Left ventricle myocardium inferior (tissue), 1 donor: ENCODE measurements around the gene SLIT3. TPM values are rescaled to one million over a fixed set of nuclear protein-coding genes. Genes with fewer than 3 reads are reported as not detected.

Experiments
- DNase-seq: peaks from one replicate; pipeline ENCODE4 v3.0.0-alpha.2; 2020
- H3K27ac ChIP-seq: fragments of 200-600 bp; replicated peaks from 2 replicates; pipeline ENCODE4 v1.8.0; 2021
- H3K27me3 ChIP-seq: fragments of 200-600 bp; 2 replicates; pipeline ENCODE4 v1.8.0; 2021; ENCODE audit warnings: low read depth
- H3K36me3 ChIP-seq: fragments of 200-600 bp; 2 replicates; pipeline ENCODE4 v1.8.0; 2021
- H3K4me1 ChIP-seq: fragments of 200-600 bp; 2 replicates; pipeline ENCODE4 v1.8.0; 2021
- H3K4me3 ChIP-seq: fragments of 200-600 bp; 2 replicates; pipeline ENCODE4 v1.8.0; 2021; ENCODE audit warnings: mild to moderate bottlenecking, moderate library complexity
- H3K9me3 ChIP-seq: fragments of 200-600 bp; replicated peaks from 2 replicates; pipeline ENCODE4 v1.8.0; 2021
- intact Hi-C: fragments of 100-400 bp; cut with micrococcal nuclease; formaldehyde crosslinking; loops from one replicate; pipeline ENCODE4 v1.11.0; 2022
- total RNA-seq: library from RNA; stranded (reverse); fragmentation: NEBNext Ultra II Directional; extraction: Animal tissue kit (Norgen Biotek cat#: 25700); gene quantifications from one replicate; pipeline ENCODE4 v1.2.1, GENCODE V29; 2021
- TF ChIP-seq, protein P1 (sequence below): fragments of 200-600 bp; IDR thresholded peaks from 2 replicates; pipeline ENCODE4 v1.8.0; 2021; ENCODE audit warnings: antibody characterized with exemption, mild to moderate bottlenecking, borderline replicate concordance
- donor health status: DM: no; HTN: yes; CAD: no; lungs with severe emphysema.

Gene SLIT3
- total RNA-seq, 1 donor from 2014 or later = 22.7 TPM

DNA sequence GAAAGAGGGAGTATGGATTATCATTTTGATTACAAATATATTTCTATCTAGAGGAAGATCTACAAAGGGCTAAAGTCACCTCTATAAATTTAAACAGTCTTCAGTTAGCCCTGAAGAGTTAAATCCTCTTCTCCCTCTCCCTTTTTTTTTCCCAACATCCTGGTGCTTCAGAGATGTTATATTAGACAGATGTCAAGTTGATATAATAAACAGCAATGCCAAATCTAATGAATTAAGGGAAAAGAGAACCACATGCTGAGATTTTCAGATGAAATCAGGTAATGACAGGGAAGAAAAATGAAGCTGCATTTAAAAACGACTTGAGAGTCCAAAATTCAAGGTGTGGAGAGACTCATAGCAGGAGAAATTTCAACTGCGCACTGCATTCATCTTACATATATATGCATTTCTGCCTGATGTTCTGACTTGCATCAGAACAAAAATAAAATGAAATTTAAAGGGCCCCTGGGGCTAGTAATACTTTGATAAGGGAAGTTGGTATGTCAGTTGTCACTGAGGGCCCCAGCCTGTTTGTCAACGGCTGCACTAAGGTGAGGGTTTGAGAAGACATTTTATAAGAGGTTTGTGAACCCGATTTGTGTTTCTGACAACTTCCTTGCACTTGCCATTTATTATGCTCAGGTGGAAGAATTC lies 382.9 kb downstream of the SLIT3 start:
- TF ChIP-seq, protein P1, sequence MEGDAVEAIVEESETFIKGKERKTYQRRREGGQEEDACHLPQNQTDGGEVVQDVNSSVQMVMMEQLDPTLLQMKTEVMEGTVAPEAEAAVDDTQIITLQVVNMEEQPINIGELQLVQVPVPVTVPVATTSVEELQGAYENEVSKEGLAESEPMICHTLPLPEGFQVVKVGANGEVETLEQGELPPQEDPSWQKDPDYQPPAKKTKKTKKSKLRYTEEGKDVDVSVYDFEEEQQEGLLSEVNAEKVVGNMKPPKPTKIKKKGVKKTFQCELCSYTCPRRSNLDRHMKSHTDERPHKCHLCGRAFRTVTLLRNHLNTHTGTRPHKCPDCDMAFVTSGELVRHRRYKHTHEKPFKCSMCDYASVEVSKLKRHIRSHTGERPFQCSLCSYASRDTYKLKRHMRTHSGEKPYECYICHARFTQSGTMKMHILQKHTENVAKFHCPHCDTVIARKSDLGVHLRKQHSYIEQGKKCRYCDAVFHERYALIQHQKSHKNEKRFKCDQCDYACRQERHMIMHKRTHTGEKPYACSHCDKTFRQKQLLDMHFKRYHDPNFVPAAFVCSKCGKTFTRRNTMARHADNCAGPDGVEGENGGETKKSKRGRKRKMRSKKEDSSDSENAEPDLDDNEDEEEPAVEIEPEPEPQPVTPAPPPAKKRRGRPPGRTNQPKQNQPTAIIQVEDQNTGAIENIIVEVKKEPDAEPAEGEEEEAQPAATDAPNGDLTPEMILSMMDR = no peak

DNA sequence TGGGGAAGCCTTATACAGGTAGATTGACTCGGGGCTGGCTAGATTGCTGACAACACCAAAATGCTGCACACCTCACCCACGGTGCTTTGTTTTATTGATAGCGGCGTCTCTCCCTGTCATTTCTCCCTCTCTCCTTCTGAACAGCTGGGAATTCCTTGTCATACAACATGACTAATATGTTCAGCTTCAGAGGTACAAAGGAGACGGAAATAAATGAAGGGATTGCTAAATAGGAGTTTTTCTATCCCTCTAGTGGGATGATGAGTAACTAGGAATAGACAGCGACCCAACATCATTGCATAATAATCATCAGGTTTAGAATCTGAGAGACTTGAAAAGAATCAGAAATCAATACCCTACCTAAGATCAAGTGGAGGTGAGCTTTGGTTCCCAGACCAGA lies 384.1 kb downstream of the SLIT3 start:
- H3K9me3 ChIP-seq = no peaks in the 10 kb centered on the region
- TF ChIP-seq, protein P1 = no peak
- H3K4me1 ChIP-seq = no peaks in the 10 kb centered on the region
- no peaks in the 10 kb centered on the region for H3K36me3 ChIP-seq
- H3K27me3 ChIP-seq = peaks cover 30% of the 10 kb centered on the region
- DNase-seq = no peak
- no peak overlapping the region for H3K4me3 ChIP-seq
- no peak overlapping the region for H3K27ac ChIP-seq
- intact Hi-C loops = no loop called here

More for the DNA sequence above, 382.9 kb downstream of the SLIT3 start:
- Histone ChIP-seq H3K27ac (no peak overlapping the region), H3K4me1 (no peaks in the 10 kb centered on the region), H3K4me3 (no peak overlapping the region), H3K27me3 (peaks cover 30% of the 10 kb centered on the region), H3K36me3 (no peaks in the 10 kb centered on the region), H3K9me3 (no peaks in the 10 kb centered on the region)
- DNase-seq = no peak
- intact Hi-C loops = no loop called here

GRCh38 chr5:168916266-168916665 lies 384.7 kb downstream of the SLIT3 start:
- no peak for DNase-seq
- H3K4me1 ChIP-seq = no peaks in the 10 kb centered on the region
- intact Hi-C loops = no loop called here
- H3K27me3 ChIP-seq = peaks cover 24% of the 10 kb centered on the region
- no peaks in the 10 kb centered on the region for H3K36me3 ChIP-seq
- H3K27ac ChIP-seq = no peak overlapping the region
- TF ChIP-seq, protein P1 = no peak
- no peak overlapping the region for H3K4me3 ChIP-seq
- no peaks in the 10 kb centered on the region for H3K9me3 ChIP-seq

- H3K4me1 ChIP-seq = no peaks in the 10 kb centered on the region
- no peak overlapping the region for H3K27ac ChIP-seq
- H3K9me3 ChIP-seq = no peaks in the 10 kb centered on the region
- H3K36me3 ChIP-seq = no peaks in the 10 kb centered on the region
- no peak for DNase-seq
- TF ChIP-seq, protein P1 = no peak
- intact Hi-C loops = no loop called here
- H3K27me3 ChIP-seq = peaks cover 8% of the 10 kb centered on the region
- H3K4me3 ChIP-seq = no peak overlapping the region
Measured at GRCh38 chr5:168914491-168914890, 386.4 kb downstream of the SLIT3 start.

DNA sequence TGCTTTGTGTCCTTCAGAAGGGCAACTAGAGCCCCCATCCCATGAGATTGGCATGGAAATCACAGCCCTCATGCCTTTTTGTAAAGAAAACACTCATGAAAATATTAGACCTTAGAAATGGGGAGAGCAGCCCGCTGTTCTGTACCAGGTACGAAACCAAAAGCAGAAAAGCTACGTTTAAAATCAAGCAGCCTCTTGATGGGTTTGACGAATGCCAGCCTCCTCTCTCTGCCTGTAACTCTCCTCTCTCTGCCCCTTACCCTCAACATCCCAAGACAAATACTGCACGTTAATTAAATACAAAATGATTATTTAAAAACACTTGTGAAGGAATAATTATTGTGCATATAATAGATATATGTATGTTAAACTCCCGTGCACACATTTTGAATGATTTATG lies 390.1 kb downstream of the SLIT3 start:
- DNase-seq = no peak
- Histone ChIP-seq H3K27ac (no peak overlapping the region), H3K36me3 (no peaks in the 10 kb centered on the region), H3K4me3 (no peak overlapping the region), H3K4me1 (peaks cover 9% of the 10 kb centered on the region), H3K9me3 (no peaks in the 10 kb centered on the region), H3K27me3 (no peaks in the 10 kb centered on the region)
- TF ChIP-seq, protein P1 = no peak
- intact Hi-C loops = no loop called here
